Liver (tissue), 3 donors: ENCODE data around the gene KCTD8.

ENCODE experiments used
- EGR1 ChIP-seq, 2 donors: IDR thresholded peaks; 2 replicates each; pipeline ENCODE4 v1.6.1; 2016 to 2018; ENCODE audit warnings: antibody characterized with exemption in 2 of 2, low read depth in 2 of 2
- FOXA2 ChIP-seq: IDR thresholded peaks from 2 replicates; pipeline ENCODE4 v1.6.1; 2016; ENCODE audit warnings: antibody characterized with exemption
- GABPA ChIP-seq, 2 donors: IDR thresholded peaks in 1 of 2; conservative IDR thresholded peaks in 1 of 2; 2 replicates each; pipeline ENCODE4 v1.6.1; 2016; ENCODE audit warnings: antibody characterized with exemption in 2 of 2, mild to moderate bottlenecking in 1 of 2, moderate library complexity in 1 of 2
- HNF4A ChIP-seq, 2 donors: conservative IDR thresholded peaks; 2 replicates each; pipeline ENCODE4 v1.6.1; 2016; ENCODE audit warnings: antibody characterized with exemption in 2 of 2, mild to moderate bottlenecking in 2 of 2
- JUND ChIP-seq, 2 donors: IDR thresholded peaks; 2 replicates each; pipeline ENCODE4 v1.6.1; 2016; ENCODE audit warnings: antibody characterized with exemption in 2 of 2
- RAD21 ChIP-seq, 2 donors: IDR thresholded peaks; 2 replicates each; pipeline ENCODE4 v1.6.1; 2016; ENCODE audit warnings: antibody characterized with exemption in 2 of 2, mild to moderate bottlenecking in 2 of 2
- RXRA ChIP-seq, 2 donors: IDR thresholded peaks; 2 replicates each; pipeline ENCODE4 v1.6.1; 2017 to 2018; ENCODE audit warnings: antibody characterized with exemption in 2 of 2, mild to moderate bottlenecking in 1 of 2
- SP1 ChIP-seq: IDR thresholded peaks from 2 replicates; pipeline ENCODE4 v1.6.1; 2018; ENCODE audit warnings: antibody characterized with exemption, mild to moderate bottlenecking
- TAF1 ChIP-seq: conservative IDR thresholded peaks from 2 replicates; pipeline ENCODE4 v1.6.1; 2016; ENCODE audit warnings: antibody characterized with exemption, mild to moderate bottlenecking
- YY1 ChIP-seq: IDR thresholded peaks from 2 replicates; pipeline ENCODE4 v1.6.1; 2016; ENCODE audit warnings: antibody characterized with exemption, mild to moderate bottlenecking
- TF ChIP-seq, protein P1 (sequence below): fragments of 150-350 bp; IDR thresholded peaks from 2 replicates; pipeline ENCODE4 v1.5.1; 2017; ENCODE audit warnings: improper control_type of control experiment, low read depth, low read length; ENCODE audit not compliant: missing input control
- TF ChIP-seq, protein P2 (sequence below): IDR thresholded peaks from 2 replicates; pipeline ENCODE4 v1.6.1; 2016; ENCODE audit warnings: antibody characterized with exemption, mild to moderate bottlenecking
- TF ChIP-seq, protein P3 (sequence below): IDR thresholded peaks from 2 replicates; pipeline ENCODE4 v1.6.1; 2016; ENCODE audit warnings: antibody characterized with exemption
- TF ChIP-seq, protein P4 (sequence below): IDR thresholded peaks from 2 replicates; pipeline ENCODE4 v1.6.1; 2016; ENCODE audit warnings: antibody characterized with exemption
- donor health status: healthy.
- donor health status: healthy.

DNA sequence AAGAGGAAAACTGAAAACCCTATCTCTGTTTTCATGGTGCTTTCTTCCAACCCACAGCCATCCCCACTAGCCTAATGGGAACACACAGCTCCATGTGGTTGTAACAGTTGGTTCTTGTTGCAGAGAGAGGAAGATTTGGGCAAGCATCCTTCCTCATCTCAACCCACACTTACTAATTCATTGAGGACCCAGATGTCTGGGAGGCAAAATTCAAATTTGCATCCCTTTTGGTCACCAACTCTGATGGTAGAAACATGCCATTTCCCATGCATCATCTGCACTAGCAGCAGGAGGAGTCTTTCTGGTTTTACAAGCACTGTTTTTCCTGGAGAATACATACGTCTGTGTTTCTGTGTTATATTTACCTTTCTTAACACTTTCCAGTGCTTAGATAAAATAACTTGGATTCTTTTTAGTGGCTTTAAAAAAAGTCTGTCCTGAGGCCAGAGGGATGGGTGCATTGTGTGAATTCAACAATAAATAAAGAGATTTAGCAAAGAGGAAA is 301.0 kb downstream of the KCTD8 start:
- TF ChIP-seq, protein P1, sequence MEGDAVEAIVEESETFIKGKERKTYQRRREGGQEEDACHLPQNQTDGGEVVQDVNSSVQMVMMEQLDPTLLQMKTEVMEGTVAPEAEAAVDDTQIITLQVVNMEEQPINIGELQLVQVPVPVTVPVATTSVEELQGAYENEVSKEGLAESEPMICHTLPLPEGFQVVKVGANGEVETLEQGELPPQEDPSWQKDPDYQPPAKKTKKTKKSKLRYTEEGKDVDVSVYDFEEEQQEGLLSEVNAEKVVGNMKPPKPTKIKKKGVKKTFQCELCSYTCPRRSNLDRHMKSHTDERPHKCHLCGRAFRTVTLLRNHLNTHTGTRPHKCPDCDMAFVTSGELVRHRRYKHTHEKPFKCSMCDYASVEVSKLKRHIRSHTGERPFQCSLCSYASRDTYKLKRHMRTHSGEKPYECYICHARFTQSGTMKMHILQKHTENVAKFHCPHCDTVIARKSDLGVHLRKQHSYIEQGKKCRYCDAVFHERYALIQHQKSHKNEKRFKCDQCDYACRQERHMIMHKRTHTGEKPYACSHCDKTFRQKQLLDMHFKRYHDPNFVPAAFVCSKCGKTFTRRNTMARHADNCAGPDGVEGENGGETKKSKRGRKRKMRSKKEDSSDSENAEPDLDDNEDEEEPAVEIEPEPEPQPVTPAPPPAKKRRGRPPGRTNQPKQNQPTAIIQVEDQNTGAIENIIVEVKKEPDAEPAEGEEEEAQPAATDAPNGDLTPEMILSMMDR = no peak
- TF ChIP-seq FOXA2 (no peak), GABPA (IDR thresholded peaks at IDR 0.05 in 1 of 2, conservative IDR thresholded peaks at IDR 0.05 in 1 of 2) (no peak), YY1 (no peak), TAF1 (no peak), JUND (IDR thresholded peaks at IDR 0.05) (no peak), RAD21 (IDR thresholded peaks at IDR 0.05) (no peak), HNF4A (conservative IDR thresholded peaks at IDR 0.05) (no peak), RXRA (IDR thresholded peaks at IDR 0.05) (no peak), SP1 (no peak), EGR1 (IDR thresholded peaks at IDR 0.05; ENCODE audit: low read depth in 2 of 2) (no peak)
- TF ChIP-seq, protein P2, sequence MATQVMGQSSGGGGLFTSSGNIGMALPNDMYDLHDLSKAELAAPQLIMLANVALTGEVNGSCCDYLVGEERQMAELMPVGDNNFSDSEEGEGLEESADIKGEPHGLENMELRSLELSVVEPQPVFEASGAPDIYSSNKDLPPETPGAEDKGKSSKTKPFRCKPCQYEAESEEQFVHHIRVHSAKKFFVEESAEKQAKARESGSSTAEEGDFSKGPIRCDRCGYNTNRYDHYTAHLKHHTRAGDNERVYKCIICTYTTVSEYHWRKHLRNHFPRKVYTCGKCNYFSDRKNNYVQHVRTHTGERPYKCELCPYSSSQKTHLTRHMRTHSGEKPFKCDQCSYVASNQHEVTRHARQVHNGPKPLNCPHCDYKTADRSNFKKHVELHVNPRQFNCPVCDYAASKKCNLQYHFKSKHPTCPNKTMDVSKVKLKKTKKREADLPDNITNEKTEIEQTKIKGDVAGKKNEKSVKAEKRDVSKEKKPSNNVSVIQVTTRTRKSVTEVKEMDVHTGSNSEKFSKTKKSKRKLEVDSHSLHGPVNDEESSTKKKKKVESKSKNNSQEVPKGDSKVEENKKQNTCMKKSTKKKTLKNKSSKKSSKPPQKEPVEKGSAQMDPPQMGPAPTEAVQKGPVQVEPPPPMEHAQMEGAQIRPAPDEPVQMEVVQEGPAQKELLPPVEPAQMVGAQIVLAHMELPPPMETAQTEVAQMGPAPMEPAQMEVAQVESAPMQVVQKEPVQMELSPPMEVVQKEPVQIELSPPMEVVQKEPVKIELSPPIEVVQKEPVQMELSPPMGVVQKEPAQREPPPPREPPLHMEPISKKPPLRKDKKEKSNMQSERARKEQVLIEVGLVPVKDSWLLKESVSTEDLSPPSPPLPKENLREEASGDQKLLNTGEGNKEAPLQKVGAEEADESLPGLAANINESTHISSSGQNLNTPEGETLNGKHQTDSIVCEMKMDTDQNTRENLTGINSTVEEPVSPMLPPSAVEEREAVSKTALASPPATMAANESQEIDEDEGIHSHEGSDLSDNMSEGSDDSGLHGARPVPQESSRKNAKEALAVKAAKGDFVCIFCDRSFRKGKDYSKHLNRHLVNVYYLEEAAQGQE = no peak
- TF ChIP-seq, protein P3, sequence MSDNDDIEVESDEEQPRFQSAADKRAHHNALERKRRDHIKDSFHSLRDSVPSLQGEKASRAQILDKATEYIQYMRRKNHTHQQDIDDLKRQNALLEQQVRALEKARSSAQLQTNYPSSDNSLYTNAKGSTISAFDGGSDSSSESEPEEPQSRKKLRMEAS = no peak
- TF ChIP-seq, protein P4, sequence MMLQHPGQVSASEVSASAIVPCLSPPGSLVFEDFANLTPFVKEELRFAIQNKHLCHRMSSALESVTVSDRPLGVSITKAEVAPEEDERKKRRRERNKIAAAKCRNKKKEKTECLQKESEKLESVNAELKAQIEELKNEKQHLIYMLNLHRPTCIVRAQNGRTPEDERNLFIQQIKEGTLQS = no peak
